HG03439 (cell line): ENCODE measurements around the gene AHSG.
"Not testable (repeated sequence)": the region's sequence is repeated elsewhere in the genome, so short reads cannot be mapped to it uniquely, and the experiment has no call there.

ENCODE experiments used
- ATAC-seq: cut with Tn5 transposase; IDR thresholded peaks from one replicate; pipeline ENCODE4 v1.9.1; 2021; ENCODE audit warnings: mild to moderate bottlenecking, moderate library complexity; ENCODE audit not compliant: unreplicated experiment

The AHSG gene

DNA sequence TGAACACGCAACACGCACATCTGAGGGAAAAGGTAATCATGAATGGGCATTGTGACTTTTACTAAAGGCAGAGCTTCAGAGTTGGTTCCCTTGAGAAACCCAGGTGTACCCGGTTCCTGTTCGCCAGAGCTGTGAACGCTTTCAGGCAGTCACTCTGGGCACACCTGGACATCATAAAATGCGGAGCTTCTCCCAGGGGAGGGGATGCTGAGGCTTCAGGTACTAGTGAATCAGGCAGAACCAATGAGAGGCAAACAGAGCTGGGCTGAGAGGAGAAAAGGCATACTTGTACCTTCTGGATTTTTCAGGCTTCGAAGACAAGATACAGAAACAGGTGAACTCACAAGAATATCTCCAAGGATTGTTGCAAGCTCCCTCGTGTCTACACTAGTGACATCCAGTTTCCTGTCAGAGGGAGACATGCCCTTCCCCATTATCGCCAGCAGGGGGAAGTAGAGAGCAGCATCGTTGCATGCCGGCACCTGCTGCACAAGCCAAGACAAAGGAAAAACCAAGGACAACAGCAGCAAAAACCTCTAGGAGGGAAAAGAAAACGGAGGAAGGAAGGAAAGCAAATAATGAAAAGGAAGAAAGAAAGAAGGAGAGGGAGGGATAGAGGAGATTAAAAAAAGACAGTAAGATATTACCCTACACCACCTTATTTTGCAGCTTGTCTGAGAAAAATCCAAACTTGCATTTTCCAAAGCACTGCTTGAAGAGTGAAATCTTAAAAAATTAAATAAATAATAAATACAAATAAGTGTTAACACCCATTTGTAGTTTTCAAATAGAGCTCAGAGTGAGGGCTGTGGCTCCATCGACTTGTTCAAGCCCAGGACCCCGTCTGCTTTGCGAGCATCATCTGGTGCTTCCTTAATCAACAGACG is 2.0 kb downstream of the AHSG start:
- peak; percentile 63 for ATAC-seq

DNA sequence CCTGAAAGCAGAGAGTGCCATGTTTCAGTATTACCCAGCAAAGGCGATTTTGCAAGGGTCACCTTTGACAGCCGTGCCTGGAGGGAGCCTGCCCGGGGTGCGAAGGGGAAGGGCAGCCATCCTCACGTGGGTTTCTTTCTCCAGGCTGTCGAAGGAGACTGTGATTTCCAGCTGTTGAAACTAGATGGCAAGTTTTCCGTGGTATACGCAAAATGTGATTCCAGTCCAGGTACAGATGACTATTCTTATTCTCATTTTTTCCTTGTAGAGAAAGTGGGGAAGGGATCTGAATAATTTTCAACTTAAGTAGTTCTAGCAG is 3.4 kb downstream of the AHSG start:
- ATAC-seq, result no peak

DNA sequence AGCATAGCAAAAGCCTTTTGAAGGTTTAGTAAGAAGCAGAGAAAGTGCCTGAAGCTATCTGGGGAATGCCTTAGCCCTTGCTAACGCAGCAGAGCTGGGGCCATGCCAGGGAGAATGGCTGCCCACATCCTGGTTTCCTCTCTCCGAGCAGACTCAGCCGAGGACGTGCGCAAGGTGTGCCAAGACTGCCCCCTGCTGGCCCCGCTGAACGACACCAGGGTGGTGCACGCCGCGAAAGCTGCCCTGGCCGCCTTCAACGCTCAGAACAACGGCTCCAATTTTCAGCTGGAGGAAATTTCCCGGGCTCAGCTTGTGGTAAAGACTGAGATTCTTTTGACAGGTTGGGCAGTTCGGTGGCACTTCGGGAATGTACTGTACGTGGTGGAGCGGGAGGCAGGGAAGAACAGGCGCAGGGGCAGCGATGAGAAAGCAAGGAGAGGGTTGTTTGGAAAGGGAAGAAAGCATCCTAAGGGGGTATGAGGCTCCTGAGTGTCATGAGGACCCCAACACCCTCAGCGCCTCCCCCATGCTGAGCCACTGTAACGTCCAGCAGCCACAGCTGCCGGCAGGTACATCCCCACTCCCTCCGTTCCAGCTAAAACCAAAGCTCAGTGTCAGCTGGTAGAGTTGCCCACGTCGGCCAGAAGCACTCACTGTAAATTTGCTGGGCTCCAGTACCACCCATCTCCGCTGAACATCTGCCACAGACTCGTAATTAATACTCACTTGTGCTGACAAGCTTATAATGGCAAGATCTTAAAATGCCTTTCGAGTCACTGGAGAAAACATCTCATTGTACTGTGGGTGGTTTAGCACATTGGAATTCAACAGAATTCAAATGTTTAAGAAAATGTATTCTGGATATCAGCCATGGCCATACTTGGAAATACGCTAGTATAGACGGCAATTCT is 4.4 kb downstream of the AHSG start:
- ATAC-seq, result peak; percentile 84

DNA sequence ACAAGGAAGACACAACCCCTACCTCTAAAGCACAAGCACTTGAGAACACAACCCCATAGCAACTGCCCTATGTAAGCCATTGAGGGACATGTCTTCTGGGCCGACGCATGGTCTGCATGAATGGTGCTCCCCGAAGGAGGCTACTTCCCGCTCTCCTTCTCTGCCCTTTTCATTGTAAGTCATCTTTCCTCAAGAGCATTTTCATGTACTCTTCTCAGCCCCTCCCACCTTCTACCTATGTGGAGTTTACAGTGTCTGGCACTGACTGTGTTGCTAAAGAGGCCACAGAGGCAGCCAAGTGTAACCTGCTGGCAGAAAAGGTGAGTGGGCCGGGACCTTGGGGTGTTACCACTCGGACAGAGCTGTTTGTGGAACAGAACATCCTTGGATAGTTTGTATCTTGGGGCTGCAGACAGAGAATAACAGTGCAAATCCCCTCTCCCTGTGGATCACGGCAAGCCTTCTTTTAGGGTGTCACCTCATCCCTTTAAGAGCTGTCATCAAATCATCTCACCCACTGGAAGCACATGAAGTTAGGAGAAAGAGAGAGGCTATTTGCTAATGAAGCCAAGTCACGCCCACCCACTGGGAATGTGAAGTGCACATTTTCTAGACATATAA is 5.6 kb downstream of the AHSG start:
- no peak for ATAC-seq

DNA sequence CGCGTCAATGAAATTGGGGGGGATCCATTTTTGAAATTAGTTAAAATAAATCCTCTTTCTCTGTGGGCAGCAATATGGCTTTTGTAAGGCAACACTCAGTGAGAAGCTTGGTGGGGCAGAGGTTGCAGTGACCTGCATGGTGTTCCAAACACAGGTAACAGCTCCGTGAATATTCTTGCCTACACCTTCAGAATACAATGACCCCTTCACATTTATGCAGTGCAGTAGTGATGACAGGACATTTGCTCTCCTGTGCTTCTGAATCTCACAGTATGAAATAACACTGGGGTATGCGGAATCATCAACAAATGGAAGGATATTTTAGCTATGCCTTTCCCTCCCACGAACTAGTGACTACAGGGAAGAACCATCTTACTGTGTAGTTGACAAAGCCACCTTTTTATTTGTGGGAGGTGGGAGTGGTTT is 6.9 kb downstream of the AHSG start:
- no peak for ATAC-seq

DNA sequence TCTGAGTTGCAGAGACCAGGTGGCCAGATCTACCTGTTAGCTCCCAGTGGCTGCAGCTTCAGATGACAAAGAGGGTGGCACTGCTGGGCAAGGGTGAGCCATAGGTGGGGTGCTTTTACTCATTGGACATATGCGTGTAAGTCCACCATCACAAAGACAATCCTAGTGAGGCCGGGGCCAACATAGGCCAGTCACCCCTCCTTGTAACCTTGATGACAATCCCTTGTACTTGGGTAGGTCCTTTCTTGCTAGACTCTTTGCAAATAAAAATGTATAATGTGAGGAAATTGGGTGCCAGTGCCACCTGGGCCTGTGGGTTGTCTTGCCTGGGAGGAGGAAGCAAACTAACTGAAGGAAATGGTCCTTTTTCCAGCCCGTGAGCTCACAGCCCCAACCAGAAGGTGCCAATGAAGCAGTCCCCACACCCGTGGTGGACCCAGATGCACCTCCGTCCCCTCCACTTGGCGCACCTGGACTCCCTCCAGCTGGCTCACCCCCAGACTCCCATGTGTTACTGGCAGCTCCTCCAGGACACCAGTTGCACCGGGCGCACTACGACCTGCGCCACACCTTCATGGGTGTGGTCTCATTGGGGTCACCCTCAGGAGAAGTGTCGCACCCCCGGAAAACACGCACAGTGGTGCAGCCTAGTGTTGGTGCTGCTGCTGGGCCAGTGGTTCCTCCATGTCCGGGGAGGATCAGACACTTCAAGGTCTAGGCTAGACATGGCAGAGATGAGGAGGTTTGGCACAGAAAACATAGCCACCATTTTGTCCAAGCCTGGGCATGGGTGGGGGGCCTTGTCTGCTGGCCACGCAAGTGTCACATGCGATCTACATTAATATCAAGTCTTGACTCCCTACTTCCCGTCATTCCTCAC is 7.6 kb downstream of the AHSG start:
- no peak for ATAC-seq

DNA sequence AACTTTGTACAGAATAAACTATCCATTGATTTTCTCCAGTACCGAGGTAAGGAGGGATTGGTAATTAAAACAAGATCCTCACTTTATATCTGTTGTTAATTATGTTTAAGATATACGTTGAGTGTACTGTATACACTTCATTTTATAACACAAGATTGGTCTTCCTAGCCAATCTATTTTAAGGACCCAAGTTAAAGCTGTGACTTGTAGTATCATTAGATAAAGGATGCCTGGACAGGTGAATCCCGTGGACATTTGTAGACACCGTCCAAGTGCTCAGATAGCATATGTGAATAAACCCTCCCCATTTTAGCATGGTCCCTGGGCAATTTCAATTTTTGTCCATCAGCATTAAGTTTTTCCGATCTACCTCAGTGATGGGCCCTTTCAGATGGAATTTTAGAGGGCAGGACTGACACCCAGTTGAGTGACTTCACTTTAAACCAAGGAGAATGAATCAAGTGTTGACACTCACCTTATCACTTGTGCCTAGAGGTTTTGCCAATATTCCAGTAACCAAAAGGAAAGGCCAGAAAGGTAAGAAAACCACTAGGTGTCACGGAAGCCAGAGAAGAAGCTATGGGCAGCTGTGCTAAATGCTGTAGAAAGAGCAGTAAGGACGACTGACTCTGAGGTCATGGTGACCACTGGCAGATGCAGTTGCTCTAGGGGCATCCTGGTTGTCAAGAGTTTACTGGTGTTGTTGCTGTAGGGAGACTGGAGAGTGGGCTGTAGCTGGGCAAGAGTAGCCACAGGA is 9.2 kb downstream of the AHSG start:
- no peak for ATAC-seq

DNA sequence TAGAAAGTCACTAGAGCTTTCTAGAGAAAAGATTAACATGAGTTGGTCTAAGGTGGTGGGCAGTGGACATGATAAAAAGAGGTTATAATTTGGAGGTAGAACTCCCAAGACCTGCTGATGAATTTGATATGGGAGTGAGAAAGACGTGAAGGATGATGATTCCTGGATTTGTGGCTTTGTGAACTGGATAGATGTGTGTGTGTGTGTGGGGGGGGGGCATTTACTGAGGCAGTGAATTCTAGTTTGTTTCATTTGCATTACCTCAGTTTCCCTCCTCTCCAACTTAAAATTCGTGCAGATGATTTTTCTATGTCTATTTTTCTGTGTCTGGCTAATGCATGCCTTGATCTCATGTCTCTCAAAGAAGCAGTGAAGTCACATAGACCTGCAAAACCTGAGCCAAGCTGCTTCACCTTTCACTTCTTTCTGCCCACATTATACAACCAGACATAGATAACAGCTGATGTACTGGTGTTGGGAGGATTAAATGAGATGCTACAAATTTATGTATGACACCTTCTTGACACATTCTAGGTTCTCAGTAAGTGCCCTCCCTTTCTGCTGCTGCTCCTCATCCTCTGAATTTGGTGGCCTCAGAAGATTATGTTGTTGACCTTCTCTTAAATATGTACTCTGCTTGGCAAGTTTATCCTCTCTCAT is 9.9 kb downstream of the AHSG start:
- ATAC-seq, result no peak

DNA sequence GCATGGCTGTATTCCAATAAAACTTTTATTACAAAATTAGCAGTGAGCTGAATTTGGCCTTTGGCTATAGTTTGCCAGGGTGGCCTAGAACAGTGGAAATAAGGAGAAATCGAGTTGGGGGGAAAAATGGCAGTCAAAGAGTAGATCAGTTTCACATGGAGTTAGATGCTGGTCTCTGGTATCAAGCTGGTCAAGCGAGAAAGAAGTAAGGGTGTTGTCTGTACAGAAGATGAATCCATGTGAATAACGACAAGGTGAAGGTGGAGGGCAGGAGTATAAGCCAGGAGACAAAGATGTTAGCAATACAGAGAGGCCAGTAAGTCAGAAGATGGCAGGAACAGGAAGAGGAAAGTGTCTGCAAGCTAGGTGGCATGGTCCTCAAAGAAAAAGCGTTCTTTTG is 11.7 kb downstream of the AHSG start:
- no peak for ATAC-seq

DNA sequence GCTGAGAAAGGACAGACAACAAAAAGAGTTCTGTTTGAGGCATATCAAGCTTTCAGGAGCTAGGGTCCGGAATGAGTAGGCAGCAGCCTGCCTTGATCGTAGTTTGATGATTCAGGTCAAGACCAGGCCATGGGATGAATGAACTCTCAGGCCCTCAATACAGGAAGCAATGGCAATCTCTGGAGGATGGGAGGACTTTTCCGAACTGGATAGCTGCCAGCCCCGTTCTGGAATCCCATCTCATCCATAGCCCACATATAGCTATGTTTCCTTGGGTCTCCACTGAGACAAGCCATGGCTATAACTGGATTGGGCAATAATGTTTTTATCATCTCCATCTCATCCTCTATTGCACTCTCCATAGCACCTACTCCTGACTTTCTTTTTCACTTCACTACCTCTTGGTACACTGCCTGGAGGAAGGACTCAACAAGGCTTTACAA is 12.8 kb downstream of the AHSG start:
- ATAC-seq, result no peak

DNA sequence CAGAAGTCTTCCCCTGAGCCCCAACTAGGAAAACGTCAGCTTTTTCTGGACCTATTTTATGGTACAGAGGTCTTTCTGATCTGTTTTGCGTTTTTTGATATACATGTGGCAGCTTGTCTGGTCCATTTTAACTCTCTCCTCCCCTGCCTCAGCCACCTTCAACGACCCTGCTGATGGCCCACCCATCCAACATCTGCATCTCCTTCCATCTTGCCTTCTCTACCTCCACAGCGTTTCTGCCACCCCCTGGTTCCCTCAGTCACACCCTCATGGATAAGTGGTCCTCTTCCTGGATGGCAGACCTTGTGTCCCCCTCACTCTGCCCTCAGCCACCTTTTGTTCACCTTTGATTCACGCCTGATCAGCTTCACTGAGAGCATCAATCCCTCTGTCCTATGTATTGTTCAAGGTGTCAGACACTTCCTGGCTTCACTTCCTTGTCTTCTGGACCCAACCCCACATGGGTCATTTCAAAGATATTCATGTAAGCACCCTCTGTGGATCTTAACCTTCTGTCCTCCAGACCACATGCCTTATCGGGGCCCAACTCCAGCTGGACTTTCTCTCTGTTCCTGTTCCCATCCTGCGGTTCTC is 13.5 kb downstream of the AHSG start:
- ATAC-seq, result no peak

DNA sequence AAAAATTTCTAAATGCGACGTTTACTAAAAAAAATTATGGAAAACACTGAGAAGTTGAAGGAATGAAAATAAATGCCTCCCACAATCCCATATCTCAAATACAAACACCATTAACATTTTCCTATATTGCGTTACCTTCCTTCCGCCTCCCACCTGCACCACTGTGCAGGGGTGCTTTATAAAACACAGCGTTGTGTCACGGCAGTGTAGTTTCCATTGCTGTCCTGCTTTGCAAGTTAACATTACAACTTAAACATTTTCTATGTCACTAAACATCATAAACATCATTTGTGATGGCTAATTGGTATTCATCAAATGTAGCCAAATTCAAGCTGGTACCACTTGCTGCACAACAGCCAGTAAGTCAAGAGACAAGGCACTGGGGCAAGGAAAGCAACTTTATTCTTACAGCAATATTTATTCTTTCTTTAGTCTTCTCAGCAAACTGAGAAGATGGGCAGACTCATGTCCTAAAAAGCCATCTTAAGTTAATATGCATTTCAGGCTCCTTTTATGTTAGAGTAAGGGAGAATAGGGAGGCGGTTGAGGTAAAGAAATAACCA is 15.1 kb downstream of the AHSG start:
- ATAC-seq, result no peak

DNA sequence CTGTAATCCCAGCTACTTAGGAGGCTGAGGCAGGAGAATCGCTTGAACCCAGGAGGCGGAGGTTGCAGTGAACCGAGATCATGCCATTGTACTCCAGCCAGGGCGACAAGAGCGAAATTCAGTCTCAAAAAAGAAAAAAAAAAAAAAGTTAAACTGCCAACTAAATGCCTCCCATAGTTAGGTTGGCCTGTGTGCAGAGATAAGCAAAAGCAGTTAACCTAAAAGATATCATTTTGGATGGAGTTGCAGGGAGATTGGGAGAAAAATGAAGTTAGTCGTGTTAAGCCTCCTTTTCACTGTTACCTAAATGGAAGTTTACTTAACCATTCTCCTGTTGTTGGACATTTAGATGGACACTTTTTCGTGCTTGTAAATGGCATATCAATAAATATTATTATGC is 15.9 kb downstream of the AHSG start:
- no peak for ATAC-seq

DNA sequence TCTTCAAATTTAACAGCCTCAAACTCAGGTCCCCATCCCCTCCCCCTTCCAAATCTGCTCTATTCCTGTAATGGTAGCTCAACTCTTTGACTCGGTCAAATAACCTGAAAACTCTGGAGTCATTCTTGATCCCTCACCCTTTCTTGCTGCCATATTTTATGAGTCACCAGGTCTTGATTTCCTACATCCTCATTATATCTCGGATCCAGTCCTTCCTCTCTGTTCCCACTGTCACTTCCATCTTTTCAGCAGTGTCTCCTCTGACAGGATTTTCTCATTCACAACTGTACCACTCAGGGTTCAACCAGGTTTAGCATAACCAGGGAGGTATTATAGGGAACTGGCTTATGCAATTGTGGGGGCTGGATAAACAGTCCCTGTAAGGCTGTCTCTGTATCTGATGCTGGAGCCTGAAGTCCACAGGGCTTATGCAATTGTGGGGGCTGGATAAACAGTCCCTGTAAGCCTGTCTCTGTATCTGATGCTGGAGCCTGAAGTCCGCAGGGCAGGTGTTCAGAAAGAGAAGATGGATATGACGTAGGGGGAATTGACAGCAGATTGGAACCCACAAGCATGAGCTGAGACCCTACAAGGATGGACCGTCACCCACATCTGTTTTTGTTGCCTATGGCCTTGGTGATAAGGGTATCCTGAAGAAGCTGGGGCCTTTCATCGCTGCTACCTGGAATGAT is 18.2 kb downstream of the AHSG start:
- no peak for ATAC-seq

DNA sequence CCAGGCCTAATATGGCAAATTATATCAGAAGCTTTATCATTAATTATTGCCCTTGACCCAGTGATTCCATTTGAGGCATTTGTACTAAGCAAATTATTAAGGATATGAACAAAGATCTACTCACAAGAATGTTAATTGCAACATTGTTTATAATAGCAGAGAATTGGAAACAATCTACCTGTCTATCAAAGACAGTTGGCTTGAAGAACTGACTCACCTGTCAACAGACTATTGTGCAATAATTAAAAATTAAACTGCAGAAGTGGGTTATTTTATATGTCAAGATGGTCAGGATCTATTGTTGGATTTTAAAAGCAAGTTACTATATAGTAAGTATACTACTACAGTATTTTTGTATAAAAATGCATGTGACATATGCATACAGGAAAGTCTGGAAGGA is 20.6 kb downstream of the AHSG start:
- ATAC-seq, result no peak

DNA sequence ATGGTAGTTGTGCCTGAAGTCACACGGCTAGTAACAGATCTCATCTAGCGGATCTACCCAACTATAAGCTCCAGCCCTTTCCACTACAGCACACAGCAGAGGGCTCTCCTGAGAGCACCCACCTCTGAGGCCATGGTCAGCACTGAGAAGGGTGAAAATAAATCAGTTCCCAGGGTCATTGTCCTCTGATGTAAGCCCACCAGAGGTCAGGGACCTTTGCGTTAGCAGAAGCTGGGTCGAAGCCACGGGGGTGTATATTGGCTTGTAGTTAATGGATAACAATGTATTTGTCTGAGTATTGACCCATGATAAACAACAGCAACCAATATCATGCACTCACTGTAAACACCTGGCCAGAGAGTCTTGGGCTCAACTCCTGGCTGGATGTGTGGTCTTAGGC is 21.3 kb downstream of the AHSG start:
- ATAC-seq, result not testable (repeated sequence)

DNA sequence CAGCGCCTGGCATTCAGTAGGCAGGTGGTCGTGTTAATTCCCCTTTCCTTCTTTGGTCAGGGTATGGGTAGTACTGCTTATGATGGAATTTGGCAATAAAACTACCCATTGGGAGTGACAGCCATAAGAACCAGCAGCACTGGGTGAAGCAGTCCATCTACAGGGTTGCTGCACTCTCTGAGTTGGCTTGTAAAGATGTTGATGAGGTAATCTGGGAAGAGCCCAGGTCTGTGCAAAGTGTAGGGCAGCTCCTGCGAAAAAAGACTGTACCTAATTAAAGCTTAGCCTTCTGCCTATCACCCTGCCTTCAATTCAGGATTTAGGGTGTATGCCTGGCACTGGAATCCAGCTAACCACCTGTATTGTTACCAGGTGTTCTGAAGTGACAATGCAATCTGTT is 22.7 kb downstream of the AHSG start:
- no peak for ATAC-seq

DNA sequence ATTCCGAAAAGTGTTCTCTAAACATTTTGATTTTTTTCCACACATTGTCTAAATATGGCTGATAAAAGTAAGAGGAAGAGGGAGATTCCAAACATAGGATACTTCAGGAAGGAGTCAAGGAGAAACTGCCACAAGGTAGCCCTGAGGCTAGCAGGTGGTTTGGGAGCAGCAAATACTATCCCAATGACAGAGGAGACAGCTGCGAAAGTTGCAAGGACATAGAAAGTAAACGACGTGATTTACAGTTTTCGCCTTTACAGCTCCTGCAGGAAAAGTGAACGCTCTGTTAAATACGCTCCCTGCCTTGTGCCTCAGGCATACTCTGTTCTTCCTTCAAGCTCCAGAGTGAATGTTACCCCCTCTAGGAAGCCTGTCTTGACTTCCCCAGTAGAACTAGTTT is 23.7 kb downstream of the AHSG start:
- no peak for ATAC-seq
